Activated CD8-positive, alpha-beta memory T cell treated with anti-CD3 and anti-CD28 coated beads, Interleukin-2, amount 50 U/mL, for 24 hours (primary cell): Measurements from ENCODE around the gene OR51D1.

ENCODE experiments used
- DNase-seq: peaks from one replicate; pipeline ENCODE4 v3.0.0-alpha.2; 2020; ENCODE audit errors: extremely low read depth

The OR51D1 gene, protein sequence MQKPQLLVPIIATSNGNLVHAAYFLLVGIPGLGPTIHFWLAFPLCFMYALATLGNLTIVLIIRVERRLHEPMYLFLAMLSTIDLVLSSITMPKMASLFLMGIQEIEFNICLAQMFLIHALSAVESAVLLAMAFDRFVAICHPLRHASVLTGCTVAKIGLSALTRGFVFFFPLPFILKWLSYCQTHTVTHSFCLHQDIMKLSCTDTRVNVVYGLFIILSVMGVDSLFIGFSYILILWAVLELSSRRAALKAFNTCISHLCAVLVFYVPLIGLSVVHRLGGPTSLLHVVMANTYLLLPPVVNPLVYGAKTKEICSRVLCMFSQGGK

DNA sequence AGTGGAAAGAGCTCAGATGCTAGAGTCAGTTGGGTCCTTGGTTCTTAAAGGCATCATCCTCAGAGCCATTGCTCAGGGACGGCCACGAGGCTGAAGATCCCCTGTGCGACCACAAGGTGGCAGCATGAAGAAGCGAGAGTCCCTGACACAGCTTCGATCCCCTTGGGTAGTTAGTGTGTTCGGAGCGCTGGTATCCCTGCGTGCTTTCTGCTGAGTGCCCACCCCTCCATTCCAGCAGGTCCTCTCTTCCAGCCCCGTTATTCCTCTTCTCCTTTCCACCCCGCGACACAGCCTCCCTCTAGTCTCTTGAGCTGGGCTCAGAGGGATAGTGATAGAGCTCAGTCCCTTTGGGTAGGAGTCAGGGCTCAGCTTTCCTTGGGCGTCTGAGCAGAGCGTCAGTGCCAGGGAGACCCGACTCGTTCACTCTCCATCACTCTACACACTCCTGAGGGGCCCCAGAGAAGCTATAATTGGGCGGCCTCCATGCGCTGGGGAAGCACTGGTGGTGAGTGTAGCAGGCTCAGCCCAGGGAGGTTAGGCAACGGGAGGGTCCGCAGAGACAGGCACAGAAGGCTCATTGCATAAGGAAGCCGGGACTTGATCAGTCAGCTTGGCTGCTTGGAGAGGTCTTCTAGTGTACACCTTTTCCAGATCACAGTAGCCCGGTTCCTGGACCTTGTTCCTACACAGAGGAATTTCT, at the start of gene OR51D1:
TSS of gene OR51D1 (plus strand) at position 516 of the 700 bp plus-strand sequence. CDS start 2,314 bp downstream, outside the sequence.
- peak; percentile 34 for DNase-seq

DNA sequence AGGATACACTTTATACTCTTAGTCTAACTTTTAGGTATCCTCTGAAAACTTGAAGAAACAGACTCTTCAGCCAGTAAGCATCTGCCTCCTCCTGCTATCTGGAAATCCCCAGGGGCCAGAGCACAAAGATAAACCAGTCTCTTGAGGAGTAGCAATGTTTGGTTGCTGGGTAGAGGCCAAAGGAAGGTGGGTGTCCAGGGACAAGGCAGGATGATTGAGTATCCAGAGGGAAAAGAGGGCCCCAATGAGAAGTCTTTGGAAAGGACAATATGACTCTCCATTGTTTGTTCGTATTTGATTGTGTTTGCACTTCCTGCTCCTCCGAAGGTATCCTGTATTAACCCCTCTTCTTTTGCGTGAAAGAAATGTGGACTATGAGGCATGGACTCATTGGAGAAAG, 48.3 kb upstream of the OR51D1 start:
- no peak for DNase-seq

DNA sequence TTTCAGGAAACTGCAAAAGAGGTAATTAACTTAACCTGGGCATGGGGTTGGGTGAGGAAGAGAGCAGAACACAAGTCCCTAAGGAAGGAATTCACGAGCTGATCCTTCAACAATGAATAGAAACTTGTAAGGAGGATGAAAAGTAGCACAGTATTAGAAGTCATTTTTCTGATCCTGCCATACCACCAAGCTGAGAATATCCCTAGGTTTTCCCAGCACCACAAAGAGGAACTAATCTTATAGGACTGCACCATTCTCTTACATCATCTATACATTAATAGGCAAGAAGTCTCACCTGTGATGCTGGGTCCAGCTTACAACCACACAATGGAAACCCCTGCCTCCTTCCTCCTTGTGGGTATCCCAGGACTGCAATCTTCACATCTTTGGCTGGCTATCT, 43.5 kb upstream of the OR51D1 start, which contains the start of gene OR52I1:
TSS of gene OR52I1 (plus strand) at position 301 of the 400 bp plus-strand sequence. CDS start at position 301, 0 bp downstream.
- DNase-seq = no peak

DNA sequence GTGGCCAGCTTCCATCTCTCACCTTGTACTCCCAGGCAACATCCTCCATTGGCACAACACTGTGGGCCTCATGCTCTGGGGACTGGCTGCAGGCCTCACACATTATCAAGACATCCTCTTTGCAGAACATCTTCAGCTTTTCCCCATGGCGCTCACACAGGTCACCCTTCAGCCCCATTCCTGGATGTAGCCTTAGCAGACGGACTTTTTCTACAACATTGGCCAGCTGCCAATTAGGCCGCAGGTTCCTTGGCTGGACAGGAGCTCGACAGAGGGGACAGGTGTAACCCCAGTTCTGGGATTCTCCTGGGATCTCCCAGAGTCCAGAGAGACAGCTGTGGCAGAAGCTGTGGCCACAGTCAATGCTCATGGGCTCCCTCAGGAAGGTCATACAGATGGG, 32.2 kb upstream of the OR51D1 start:
- DNase-seq = no peak

DNA sequence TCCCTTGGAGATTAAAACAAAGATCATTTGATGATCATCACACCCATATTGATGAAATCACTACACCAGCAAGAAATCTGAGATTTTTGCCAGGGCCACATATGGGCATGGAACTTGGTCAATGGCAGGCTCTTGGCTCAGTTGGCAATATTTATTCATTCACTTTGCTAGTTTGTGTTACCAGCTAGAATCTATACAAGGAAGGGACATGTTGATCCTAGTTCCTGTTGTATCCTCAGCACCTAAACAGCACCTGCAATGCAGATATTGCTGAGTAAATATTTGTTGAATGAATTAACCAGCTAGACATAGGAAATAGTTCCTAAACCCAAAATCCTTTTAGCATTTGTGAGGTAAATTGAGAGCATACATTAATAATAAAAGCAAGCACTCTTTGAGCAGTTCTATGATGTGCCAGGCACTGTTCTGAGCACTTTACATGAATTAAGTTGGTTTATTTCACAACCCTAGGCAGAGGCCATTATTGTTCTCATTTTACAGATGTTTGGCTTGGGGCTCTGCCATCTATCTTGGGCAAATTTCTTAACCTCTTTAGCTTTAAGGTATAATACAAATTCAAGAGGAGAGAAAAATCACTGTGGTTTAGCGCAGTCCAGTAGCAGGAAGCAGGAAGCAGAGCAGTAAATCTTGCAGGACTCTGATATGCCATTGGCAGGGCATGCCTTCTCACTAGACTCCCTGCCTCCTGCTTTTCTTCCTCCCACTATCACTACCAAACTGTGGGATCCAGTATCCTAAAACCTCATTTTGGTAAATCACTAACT, 30.9 kb upstream of the OR51D1 start:
- DNase-seq = no peak

DNA sequence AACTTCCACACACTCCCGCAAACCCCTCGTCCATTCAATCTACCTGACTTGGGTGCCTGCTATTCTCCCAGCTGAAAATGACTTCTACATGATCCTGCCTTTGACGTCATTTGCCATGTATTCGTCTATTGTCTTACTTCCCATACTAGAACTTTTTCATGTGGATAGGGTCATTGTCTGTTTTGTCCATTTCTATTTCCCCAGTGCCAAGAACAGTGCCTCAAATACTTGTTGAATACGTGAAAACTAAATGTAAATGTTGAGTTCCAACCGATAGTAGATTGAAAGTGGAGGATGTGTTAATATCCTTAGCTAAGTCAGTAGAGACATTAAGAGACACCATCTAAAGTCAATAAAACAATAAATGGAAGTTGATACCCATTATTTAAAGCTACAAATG, 30.2 kb upstream of the OR51D1 start:
- no peak for DNase-seq

DNA sequence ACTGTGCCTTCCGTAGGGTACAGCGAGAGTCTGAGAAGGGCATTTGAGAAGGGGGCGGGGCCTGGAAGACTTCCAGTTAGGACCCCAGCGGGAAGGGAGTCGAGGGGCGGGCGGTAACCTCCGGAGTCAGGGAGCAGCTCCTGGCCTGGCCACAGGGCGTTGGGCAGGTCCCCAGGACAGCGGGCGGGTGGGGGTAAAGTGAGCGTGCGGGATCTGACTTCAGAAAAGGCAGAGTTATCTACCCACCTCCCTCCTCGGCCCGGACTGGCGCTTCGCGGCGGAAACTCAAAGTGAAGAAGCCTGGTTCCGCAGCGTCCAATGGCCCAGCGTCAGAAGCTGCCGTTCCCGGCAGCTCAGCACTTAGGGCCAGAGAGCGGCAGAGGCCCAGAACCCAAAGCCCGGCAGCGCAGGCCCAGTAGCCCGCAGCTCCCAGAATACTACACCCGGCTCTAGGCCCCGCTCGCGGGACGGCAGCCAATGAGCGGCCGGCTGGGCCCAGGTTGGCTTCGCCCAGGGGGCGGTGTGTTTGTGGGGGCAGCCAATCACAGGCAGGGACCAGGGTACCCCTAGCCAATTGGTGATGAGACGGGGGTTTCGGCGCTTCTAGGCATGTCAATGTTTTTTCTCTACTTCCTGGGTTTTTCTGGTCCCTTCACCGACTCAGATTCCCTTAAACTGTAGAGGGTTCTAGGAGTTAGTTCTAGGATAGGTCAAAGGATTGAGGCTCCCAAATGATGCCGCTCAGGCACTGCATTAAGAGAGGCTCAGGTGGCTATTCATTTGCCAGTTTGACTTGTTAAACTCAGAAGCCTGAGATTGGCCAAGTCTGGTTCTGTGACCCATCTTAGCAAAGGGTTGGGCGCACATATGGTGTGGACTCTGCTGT, 29.3 kb upstream of the OR51D1 start, which contains the start of gene TRIM68:
TSS of gene TRIM68 (minus strand) at position 451 of the 886 bp plus-strand sequence. CDS start 2,727 bp downstream, outside the sequence.
- DNase-seq = peak; percentile 92

DNA sequence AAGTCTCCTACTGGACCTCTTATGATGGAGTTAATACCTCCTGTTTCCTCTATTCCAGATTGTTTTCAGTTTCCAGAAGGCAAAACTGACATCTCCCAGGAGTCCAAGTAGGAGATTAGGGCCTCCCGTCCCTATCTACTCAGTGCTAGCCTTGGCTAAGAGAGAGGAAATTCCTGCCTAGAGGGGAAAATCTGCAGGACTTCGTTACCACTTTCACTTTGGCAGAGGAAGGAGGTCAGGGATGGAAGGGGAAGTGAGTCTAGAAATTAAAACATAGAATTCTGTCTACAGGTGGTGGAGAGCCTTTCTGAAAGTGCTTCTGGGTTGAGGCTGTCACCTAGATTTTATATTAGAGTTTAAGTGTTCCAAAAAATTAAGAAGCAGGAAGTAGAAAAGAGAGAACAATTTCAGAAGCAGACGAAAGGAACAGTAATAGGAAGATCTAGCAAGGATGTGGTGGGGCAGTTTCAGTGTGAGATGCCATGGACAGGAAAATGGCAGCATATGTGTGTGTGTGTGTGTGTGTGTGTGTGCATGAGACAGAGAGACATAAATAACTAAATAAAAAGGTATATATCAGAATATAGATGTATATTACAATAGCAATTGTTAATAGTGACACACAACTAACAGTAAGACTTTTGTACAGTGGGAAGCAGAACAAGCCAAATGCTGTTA, 26.9 kb upstream of the OR51D1 start:
- DNase-seq = no peak

DNA sequence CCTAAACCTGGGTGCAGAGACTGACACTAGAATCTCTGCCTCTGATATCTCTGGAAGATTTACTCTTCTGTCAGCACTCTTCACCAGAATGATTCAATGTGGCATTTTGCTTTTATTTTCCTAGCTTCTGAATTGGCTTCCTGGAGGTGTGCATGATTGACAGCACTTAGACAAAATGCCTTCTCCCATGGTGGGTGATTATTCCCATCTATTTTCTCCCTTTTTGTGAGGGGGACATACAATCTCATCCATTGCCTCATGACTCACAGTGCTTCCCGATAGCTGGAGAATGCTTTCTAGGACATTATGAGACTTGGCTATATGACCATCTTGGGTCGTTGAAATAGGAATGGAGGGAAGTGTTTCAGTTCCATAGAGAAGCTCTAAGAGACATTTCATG, 25.3 kb upstream of the OR51D1 start:
- DNase-seq = no peak

DNA sequence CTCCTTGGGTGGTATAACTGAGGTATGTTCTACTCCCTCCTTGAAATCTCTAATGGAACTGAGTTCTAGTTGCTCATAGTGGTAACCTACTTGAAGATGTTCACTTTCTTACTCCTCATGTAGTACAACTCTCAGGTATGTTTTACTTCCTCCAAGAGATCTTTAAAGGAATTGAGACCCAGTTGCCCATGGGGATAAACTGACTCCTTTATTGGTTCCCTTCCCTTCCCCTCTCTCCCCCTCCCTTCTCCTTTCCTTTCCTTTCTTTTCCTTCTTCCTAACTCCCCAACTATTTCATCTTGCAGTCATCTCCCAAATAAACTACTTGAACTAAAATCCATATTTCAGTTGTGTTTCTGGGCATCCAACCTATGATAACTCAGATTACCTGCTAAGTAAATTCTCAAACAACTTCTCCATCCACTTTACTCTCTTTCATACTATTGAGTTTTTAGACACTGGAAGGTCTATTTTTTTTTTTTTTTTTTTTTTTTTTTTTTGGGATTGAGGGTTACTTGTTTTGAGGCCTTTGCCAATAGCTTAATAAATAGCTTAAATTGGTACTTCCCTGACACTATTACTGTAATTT, 21.3 kb upstream of the OR51D1 start:
- no peak for DNase-seq

DNA sequence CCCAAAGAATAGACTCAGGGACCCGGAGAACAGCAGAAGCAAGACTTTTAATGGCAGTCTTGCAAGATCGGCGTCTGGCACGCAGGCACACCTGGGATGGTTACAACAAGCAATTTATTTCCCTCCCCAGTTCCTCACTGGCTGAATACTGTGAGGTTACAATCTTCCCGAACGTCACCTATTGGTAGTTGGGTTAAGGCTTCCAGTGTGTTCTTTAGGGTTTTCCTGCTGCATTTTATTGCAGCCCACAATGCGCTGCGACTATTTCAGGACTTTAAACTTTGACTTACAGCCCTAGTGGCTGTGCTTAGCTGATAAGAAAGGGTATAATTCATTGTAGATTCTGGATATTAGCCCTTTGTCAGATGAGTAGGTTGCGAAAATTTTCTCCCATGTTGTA, 17.8 kb upstream of the OR51D1 start:
- no peak for DNase-seq

DNA sequence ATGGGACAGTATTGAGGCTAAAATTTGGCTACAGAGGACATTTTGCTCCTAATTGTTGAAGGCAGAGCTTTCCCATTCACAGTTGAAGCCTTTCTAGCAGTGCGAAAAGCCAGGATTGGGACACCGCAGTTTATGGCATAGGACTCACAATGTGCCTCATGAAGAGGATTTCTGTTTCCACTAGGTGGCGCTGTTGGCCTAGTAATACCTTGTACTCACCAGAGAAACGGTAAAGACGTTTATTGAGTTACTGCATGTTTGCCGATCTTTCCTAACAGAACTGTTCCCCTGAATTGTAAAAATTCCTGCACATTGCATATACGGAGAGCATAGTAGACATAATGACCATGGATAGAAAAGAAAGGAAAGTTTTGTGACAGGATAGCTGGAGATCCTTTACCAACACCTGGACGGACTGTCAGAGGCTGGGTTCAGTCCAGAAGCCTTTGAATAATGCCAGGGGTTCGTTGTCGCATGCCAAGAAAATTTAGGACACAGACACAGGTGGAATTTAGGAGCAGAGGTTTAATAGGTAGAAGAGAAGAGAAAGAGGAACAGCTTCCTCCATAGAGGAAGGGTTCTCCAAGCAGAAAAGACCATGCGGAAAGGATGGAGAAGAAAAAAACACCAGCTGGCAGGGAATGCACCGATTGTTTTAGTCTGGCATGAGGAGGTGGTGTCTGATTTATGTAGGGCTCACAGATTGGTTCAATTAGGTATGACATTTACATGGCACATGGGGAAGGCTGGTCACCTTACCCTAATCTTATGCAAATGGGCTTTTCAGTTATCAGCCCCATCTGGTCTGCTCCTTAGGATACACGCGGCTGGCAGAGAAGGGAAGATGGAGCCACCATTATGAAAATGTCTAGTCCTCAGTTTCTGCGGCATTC, 10.8 kb upstream of the OR51D1 start:
- DNase-seq = no peak

DNA sequence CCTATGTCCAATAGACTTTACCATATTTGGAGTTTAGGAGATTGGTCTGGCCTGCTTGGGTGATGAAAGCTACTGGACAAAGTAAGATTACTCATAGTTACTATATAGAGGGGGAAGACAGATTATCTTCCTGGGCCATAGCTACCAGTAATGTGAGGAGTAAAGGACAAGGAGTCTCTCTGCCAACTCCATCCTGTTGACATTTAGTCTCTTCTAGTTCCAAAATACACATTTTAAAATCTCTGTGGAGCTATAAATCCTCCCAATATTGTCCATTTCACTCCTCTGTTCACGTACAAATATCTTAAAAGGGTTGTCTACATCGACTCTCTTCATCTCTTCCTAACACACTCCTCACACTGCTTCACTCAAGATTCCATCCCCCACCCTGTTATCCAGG, 1.1 kb upstream of the OR51D1 start:
- no peak for DNase-seq

DNA sequence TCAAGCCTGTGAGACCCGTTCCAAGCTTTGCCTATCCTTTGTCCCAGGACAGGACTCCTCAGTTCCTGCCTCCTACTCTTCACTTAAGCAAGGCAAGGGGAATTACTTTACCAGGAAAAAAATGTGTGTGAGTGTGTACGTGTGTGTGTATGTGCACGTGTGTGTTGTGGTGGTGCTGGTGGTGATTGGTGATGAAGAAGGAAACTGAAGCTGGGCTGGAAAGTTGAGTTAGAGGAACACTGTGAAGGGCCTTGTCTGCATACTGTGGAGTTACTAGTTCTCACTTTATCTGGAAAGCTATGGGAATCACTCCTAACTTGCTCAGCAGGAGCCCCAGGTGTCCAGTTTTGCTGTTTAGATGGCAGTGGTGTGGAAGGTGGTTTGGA, 378 bp downstream of the OR51D1 start:
- DNase-seq = no peak

DNA sequence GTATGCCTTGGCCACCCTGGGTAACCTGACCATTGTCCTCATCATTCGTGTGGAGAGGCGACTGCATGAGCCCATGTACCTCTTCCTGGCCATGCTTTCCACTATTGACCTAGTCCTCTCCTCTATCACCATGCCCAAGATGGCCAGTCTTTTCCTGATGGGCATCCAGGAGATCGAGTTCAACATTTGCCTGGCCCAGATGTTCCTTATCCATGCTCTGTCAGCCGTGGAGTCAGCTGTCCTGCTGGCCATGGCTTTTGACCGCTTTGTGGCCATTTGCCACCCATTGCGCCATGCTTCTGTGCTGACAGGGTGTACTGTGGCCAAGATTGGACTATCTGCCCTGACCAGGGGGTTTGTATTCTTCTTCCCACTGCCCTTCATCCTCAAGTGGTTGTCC, 2.7 kb downstream of the OR51D1 start:
- no peak for DNase-seq

DNA sequence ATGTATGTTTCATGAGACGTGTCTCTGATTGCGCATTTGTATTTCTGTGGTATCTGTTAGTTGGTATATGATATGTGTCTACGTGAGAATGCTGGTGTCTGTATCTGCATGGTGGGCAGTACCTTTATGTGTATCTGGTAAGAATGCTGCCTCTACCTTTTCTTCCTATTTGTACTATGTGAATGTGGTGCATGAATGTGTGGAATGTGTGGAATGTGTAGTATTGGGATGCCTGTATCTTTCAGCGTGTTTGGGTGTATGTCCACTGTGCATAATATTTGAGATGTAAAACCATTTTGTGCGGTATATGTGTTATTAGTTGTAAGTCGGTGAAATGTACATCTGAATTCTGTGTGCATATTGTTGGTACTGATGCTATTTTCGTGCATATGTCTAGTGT, 4.2 kb downstream of the OR51D1 start:
- no peak for DNase-seq

DNA sequence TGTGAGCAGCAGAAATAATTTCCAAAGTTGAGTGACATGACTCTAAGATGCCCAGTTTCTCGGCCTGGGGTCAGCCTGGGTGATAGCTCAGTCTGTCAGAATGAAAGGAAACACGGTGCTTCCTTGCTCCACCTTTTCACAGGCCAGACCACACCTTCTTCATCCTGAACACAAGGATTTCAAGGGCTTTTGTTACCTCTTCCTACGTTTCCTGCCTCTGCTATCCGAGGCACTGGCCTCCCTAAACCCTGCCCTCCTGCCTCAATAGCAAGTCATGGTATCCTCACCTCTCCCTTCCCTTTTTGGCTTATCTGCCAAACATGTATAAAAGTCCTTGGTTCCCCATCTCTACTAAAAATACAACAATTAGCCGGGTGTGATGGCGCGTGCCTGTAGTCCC, 4.8 kb downstream of the OR51D1 start:
- no peak for DNase-seq

DNA sequence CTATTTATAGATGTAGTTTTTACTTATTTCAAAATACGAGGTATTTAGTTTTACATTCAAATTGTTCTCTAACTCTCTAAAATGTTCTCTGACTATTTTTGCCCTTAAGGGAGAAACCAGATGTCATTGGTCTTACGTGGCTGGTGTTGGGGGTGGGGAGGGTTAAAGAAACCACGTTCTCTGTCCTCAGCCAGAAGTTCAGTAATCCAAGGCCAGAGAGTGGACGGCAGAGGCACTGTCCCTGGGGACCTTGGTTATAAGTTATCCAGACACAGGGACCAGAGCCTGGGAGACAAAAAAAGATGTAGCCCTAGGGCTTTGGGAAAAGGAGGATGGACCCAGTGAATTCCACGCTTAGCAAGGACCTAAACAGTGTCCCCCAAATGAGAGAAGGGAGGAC, 5.8 kb downstream of the OR51D1 start:
- no peak for DNase-seq

DNA sequence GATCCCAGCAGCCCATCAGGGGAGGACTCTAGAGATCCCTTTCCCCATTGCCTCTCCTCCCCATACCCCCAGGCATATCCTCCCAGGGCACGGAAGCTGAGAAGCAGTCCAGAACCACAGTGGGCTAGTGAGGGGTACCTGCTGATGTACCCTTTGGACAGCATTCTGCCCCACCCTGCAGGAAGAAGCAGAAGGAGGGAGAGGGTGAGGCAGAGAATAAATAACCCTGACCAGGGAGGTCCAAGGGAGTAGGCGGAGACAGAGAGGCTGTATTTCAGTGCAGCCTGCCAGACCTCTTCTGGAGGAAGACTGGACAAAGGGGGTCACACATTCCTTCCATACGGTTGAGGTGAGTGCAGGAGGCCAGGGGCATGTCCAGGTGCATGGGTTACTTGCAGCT, 6.4 kb downstream of the OR51D1 start, which contains the start of gene OR51E1:
TSS of gene OR51E1 (plus strand) at position 301 of the 400 bp plus-strand sequence. CDS start 8,545 bp downstream, outside the sequence.
- no peak for DNase-seq
